H1 (cell line): Measurements from ENCODE around the gene VENTX. TPM values are rescaled to one million over a fixed set of nuclear protein-coding genes. Genes with fewer than 3 reads are reported as not detected.

Source experiments
- CTCF ChIA-PET: fragments of 300-600 bp; sonication (Branson Sonifier 250); formaldehyde crosslinking; loops from one replicate; lab custom pipeline; 2021; ENCODE audit not compliant: partially characterized antibody; lab: Charles Lee
- POLR2A ChIA-PET: fragments of 300-600 bp; sonication (Branson Sonifier 250); formaldehyde crosslinking; loops from one replicate; lab custom pipeline; 2021; ENCODE audit warnings: inconsistent platforms; ENCODE audit not compliant: partially characterized antibody; lab: Charles Lee
- DNase-seq, 2 experiments: peaks; one replicate each; pipeline versions ENCODE4 v3.0.0 to v3.0.0-alpha.2; 2010 to 2022; ENCODE audit warnings: low spot score in 2 of 2, low read depth in 1 of 2, mixed read lengths in 1 of 2
- FAIRE-seq: peaks from 2 replicates; lab custom pipeline; 2011; peaks lifted over from hg19 to GRCh38; lab: Jason Lieb, UNC
- H2AFZ ChIP-seq: 2 replicates; pipeline ENCODE4 v1.8.1; 2012; ENCODE audit warnings: low read length, inconsistent platforms
- H2AK5ac ChIP-seq: 2 replicates; pipeline ENCODE4 v1.6.1; 2013; ENCODE audit warnings: low read depth, low read length
- H2BK120ac ChIP-seq: replicated peaks from 2 replicates; pipeline ENCODE3; 2013; ENCODE audit warnings: low read depth, low read length, inconsistent platforms
- H2BK12ac ChIP-seq: 2 replicates; pipeline ENCODE4 v1.6.1; 2013; ENCODE audit warnings: low read depth, low read length
- H2BK15ac ChIP-seq: 2 replicates; pipeline ENCODE4 v1.6.1; 2013; ENCODE audit warnings: low read length
- H2BK20ac ChIP-seq: 2 replicates; pipeline ENCODE4 v1.6.1; 2013; ENCODE audit warnings: low read length
- H2BK5ac ChIP-seq: 2 replicates; pipeline ENCODE4 v1.6.1; 2013; ENCODE audit warnings: low read depth, low read length
- H3K14ac ChIP-seq: 2 replicates; pipeline ENCODE4 v1.6.1; 2013; ENCODE audit warnings: inconsistent platforms; ENCODE audit not compliant: insufficient read length
- H3K18ac ChIP-seq: 2 replicates; pipeline ENCODE4 v1.6.1; 2013; ENCODE audit warnings: low read length; ENCODE audit errors: extremely low read depth
- H3K23ac ChIP-seq: 2 replicates; pipeline ENCODE4 v1.6.1; 2013; ENCODE audit warnings: inconsistent platforms; ENCODE audit not compliant: insufficient read length
- H3K23me2 ChIP-seq: 2 replicates; pipeline ENCODE4 v1.6.1; 2013; ENCODE audit warnings: low read depth, low read length
- H3K27ac ChIP-seq: 2 replicates; pipeline ENCODE4 v1.6.1; 2011; ENCODE audit warnings: low read depth, low read length, inconsistent platforms
- H3K27me3 ChIP-seq, 4 experiments: replicated peaks in 1 of 4; 1 replicate in 1 of 4; 2 replicates in 3 of 4; pipeline versions ENCODE4 v1.6.1 to v1.8.1; 2011 to 2013; ENCODE audit warnings: low read length in 3 of 4, mild to moderate bottlenecking in 3 of 4, inconsistent platforms in 2 of 4, mixed read lengths in 2 of 4, moderate library complexity in 1 of 4; ENCODE audit not compliant: control insufficient read depth in 3 of 4, insufficient read depth in 3 of 4; ENCODE audit errors: extremely low read depth in 1 of 4
- H3K36me3 ChIP-seq, 4 experiments: 2 replicates each; pipeline versions ENCODE4 v1.6.1 to v1.8.1; 2011 to 2013; ENCODE audit warnings: mild to moderate bottlenecking in 4 of 4, low read length in 3 of 4, moderate library complexity in 2 of 4, control low read depth in 1 of 4, inconsistent platforms in 1 of 4; ENCODE audit not compliant: insufficient read depth in 4 of 4, control insufficient read depth in 2 of 4
- H3K4ac ChIP-seq: replicated peaks from 2 replicates; pipeline ENCODE3; 2013; ENCODE audit warnings: low read length, low read depth, mixed read lengths, inconsistent platforms; ENCODE audit not compliant: insufficient read length
- H3K4me1 ChIP-seq, 4 experiments: replicated peaks in 1 of 4; 1 replicate in 1 of 4; 2 replicates in 3 of 4; pipeline versions ENCODE4 v1.6.1 to v1.8.1; 2011 to 2013; ENCODE audit warnings: low read length in 3 of 4, inconsistent platforms in 2 of 4, mixed read lengths in 1 of 4; ENCODE audit not compliant: insufficient read depth in 4 of 4, control insufficient read depth in 3 of 4
- H3K4me2 ChIP-seq, 2 experiments: 2 replicates each; pipeline versions ENCODE4 v1.6.1 to v1.8.1; 2011 to 2013; ENCODE audit warnings: low read depth in 2 of 2, low read length in 2 of 2, control low read depth in 1 of 2, inconsistent platforms in 1 of 2, mild to moderate bottlenecking in 1 of 2; ENCODE audit not compliant: insufficient read depth in 1 of 2
- H3K4me3 ChIP-seq, 4 experiments: fragments of 200-600, 300-600 bp in 1 of 4; sonication (generic), shearing (Covaris generic), sonication (Bioruptor Twin) in 1 of 4; 2 replicates each; pipeline versions ENCODE4 v1.5.1 to v1.8.1; 2011 to 2016; ENCODE audit warnings: low read length in 4 of 4, low read depth in 3 of 4, control low read depth in 2 of 4, inconsistent platforms in 2 of 4, mild to moderate bottlenecking in 2 of 4, mixed read lengths in 1 of 4, moderate library complexity in 1 of 4; ENCODE audit not compliant: insufficient read depth in 2 of 4; ENCODE audit errors: extremely low read depth in 1 of 4
- H3K56ac ChIP-seq: replicated peaks from 2 replicates; pipeline ENCODE3; 2013; ENCODE audit warnings: low read depth, mild to moderate bottlenecking, mixed read lengths, low read length, inconsistent platforms; ENCODE audit not compliant: insufficient read length
- H3K79me1 ChIP-seq: 2 replicates; pipeline ENCODE4 v1.6.1; 2013; ENCODE audit warnings: low read depth, low read length, control low read depth
- H3K79me2 ChIP-seq, 2 experiments: 2 replicates each; pipeline versions ENCODE4 v1.6.1 to v1.8.1; 2012 to 2013; ENCODE audit warnings: low read length in 2 of 2, mild to moderate bottlenecking in 2 of 2, inconsistent platforms in 1 of 2; ENCODE audit not compliant: insufficient read depth in 2 of 2, control insufficient read depth in 1 of 2
- H3K9ac ChIP-seq, 4 experiments: replicated peaks in 1 of 4; 1 replicate in 1 of 4; 2 replicates in 3 of 4; pipeline versions ENCODE4 v1.6.1 to v1.8.1; 2011 to 2013; ENCODE audit warnings: low read depth in 3 of 4, low read length in 3 of 4, control low read depth in 2 of 4, mild to moderate bottlenecking in 2 of 4, moderate library complexity in 2 of 4, inconsistent platforms in 1 of 4; ENCODE audit errors: extremely low read depth in 1 of 4
- H3K9me3 ChIP-seq, 2 experiments: 2 replicates each; pipeline versions ENCODE4 v1.6.1 to v1.8.1; 2012 to 2013; ENCODE audit warnings: mild to moderate bottlenecking in 2 of 2, moderate library complexity in 2 of 2, control low read depth in 1 of 2, inconsistent platforms in 1 of 2, low read depth in 1 of 2, low read length in 1 of 2, mixed read lengths in 1 of 2; ENCODE audit not compliant: insufficient read depth in 2 of 2
- H4K20me1 ChIP-seq, 2 experiments: replicated peaks in 1 of 2; 2 replicates each; pipeline versions ENCODE3 to v1.8.1; 2011 to 2013; ENCODE audit warnings: inconsistent platforms in 2 of 2, low read length in 2 of 2, mild to moderate bottlenecking in 1 of 2; ENCODE audit not compliant: insufficient read depth in 2 of 2, control insufficient read depth in 1 of 2
- H4K5ac ChIP-seq: 2 replicates; pipeline ENCODE4 v1.6.1; 2013; ENCODE audit warnings: low read length, low read depth, mixed read lengths, inconsistent platforms; ENCODE audit not compliant: insufficient read length
- H4K8ac ChIP-seq: 2 replicates; pipeline ENCODE4 v1.8.0; 2013; ENCODE audit warnings: mild to moderate bottlenecking, moderate library complexity, low read length, inconsistent platforms; ENCODE audit not compliant: insufficient read depth; ENCODE audit errors: extremely low read depth
- H4K91ac ChIP-seq: replicated peaks from 2 replicates; pipeline ENCODE3; 2013; ENCODE audit warnings: low read length, mixed read lengths, inconsistent platforms; ENCODE audit not compliant: insufficient read length
- ATF3 ChIP-seq: IDR thresholded peaks from 2 replicates; pipeline ENCODE4 v1.6.1; 2011; ENCODE audit warnings: low read depth, mild to moderate bottlenecking, low read length; ENCODE audit not compliant: insufficient read depth
- BACH1 ChIP-seq: IDR thresholded peaks from 2 replicates; pipeline ENCODE4 v1.6.1; 2012; ENCODE audit warnings: low read length, improper control_type of control experiment
- FOSL1 ChIP-seq: IDR thresholded peaks from 2 replicates; pipeline ENCODE4 v1.6.1; 2011; ENCODE audit warnings: mild to moderate bottlenecking, low read depth, low read length, moderate library complexity; ENCODE audit not compliant: insufficient read depth
- KDM4A ChIP-seq: IDR thresholded peaks from one replicate; pipeline ENCODE4 v1.7.1; 2012; ENCODE audit warnings: low read depth, mild to moderate bottlenecking, moderate library complexity, low read length, inconsistent platforms; ENCODE audit not compliant: severe bottlenecking
- SAP30 ChIP-seq: fragments of 300-600 bp; sonication (generic); IDR thresholded peaks from 2 replicates; pipeline ENCODE4 v1.7.1; 2012; ENCODE audit warnings: low read length, moderate library complexity, mild to moderate bottlenecking, inconsistent platforms; ENCODE audit not compliant: insufficient read depth, insufficient replicate concordance
- SP2 ChIP-seq: IDR thresholded peaks from 2 replicates; pipeline ENCODE4 v1.6.1; 2012; ENCODE audit warnings: mild to moderate bottlenecking, low read length, inconsistent platforms
- TAF7 ChIP-seq: optimal IDR thresholded peaks from 2 replicates; pipeline ENCODE3; 2011; ENCODE audit warnings: low read depth, mild to moderate bottlenecking, inconsistent platforms, low read length, moderate library complexity, borderline replicate concordance
- TBP ChIP-seq: IDR thresholded peaks from 2 replicates; pipeline ENCODE4 v1.6.1; 2011; ENCODE audit warnings: low read depth, low read length, improper control_type of control experiment
- WGBS, 2 experiments: shearing (Covaris generic) in 1 of 2; methylation state at CpG; one replicate each; pipeline versions ENCODE4 v1.1.6 to v1.1.7; 2013 to 2015; ENCODE audit warnings: low lambda C conversion rate in 2 of 2, mixed read lengths in 2 of 2, inconsistent platforms in 1 of 2, low coverage in 1 of 2, missing lambda C conversion rate in 1 of 2; ENCODE audit not compliant: insufficient replicate concordance in 2 of 2, insufficient coverage in 1 of 2, insufficient read length in 1 of 2; ENCODE audit errors: extremely low coverage in 1 of 2, missing lambda C conversion rate in 1 of 2; 5-methylcytosine and 5-hydroxymethylcytosine counted together
- polyA plus RNA-seq, 7 experiments: library from polyadenylated mRNA; depleted of rRNA in 3 of 7; stranded (reverse) in 5 of 7; unstranded in 2 of 7; fragments of >200 nt in 5 of 7; fragments of 200-250 nt in 2 of 7; gene quantifications; 1 replicate in 5 of 7; 2 replicates in 1 of 7; 4 replicates in 1 of 7; pipeline versions ENCODE4 v1.2.1 to v1.2.3, GENCODE V29; 2011 to 2013; ENCODE audit warnings: missing spikeins in 2 of 7, mixed read lengths in 2 of 7
- total RNA-seq: library from RNA; stranded (reverse); fragmentation: NEBNext Ultra II Directional; extraction: Animal tissue kit (Norgen Biotek cat#: 25700); gene quantifications from 2 replicates; pipeline ENCODE4 v1.2.1, GENCODE V29; 2021
- TF ChIP-seq, protein P1 (sequence below): IDR thresholded peaks from 2 replicates; pipeline ENCODE4 v1.6.1; 2012; ENCODE audit warnings: inconsistent platforms
- TF ChIP-seq, protein P2 (sequence below): IDR thresholded peaks from 2 replicates; pipeline ENCODE4 v1.6.1; 2012; ENCODE audit warnings: inconsistent platforms

VENTX gene
- total and polyA plus RNA-seq, 2 of the 8 experiments (the other 6 are each of a cell fraction or from before 2014, with no cell fraction given) = 5.6 TPM

DNA sequence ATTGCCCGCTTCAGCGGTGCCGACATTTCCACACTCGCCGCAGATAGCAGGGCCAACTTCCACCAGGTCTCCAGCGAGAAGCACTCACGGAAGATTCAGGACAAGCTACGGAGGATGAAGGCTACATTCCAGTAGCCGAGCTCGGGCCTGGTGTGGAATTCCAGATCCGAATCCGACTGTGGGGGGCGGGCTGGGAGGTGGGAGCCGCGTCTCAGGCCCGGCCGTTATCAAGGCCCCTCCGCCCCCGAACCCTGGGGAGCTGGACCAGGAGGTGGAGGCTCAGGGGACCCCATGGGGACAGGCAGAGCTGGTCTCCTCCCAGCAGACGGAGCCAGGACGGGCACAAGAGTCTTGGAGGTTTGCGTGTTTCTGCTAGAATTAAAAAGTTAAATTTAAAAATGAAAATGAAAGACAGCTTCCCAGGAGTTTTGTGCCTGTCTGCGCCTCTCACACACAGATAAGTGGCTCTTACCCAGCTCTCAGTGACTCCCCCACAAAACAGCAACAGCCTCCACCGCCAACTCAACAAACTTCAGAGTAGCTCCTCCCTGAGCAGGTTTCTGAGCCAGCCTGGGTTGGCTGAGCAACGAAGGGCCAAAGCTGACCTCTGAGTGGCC is 12.8 kb upstream of the VENTX start:
- Histone ChIP-seq H3K27me3 (peaks cover 2 to 14% (median 13%) of the 10 kb centered on the region in 4 experiments; a peak in 6 of 7 replicates), H3K4me1 (peaks cover 0 to 13% (median 5%) of the 10 kb centered on the region in 4 experiments; a peak in 5 of 7 replicates), H2BK12ac (no peak overlapping the region; the same call in 1 of the 2 replicates), H3K79me2 (no peaks in the 10 kb centered on the region), H3K9me3 (no peaks in the 10 kb centered on the region), H4K8ac (peak overlapping the region; percentile 65), H3K79me1 (no peaks in the 10 kb centered on the region), H2BK120ac (peak overlapping the region; percentile 83), H2AK5ac (peak overlapping the region; percentile 82; the same call in 1 of the 2 replicates), H2AFZ (no peak overlapping the region), H2BK20ac (no peak overlapping the region), H3K56ac (no peak overlapping the region), H3K4ac (peak overlapping the region; percentile 85), H3K4me2 (no peak overlapping the region), H4K5ac (peak overlapping the region; percentile 52), H4K91ac (peak overlapping the region; percentile 73), H3K36me3 (no peaks in the 10 kb centered on the region), H2BK15ac (0 out of 2 replicates have a peak overlapping the region, but pooled peaks have one; percentile 29), H4K20me1 (no peaks in the 10 kb centered on the region), H3K4me3 (no peak overlapping the region), H3K9ac (no peak overlapping the region), H3K27ac (no peak overlapping the region), H3K23ac (no peak overlapping the region), H3K14ac (no peak overlapping the region), H3K18ac (peak overlapping the region; percentile 32; the same call in 1 of the 2 replicates), H3K23me2 (peaks cover 5% of the 10 kb centered on the region; the same call in 1 of the 2 replicates), H2BK5ac (peak overlapping the region; percentile 88; the same call in 1 of the 2 replicates)
- 88% methylated on average over 23 of the region's 25 CpGs; no CpG with 5 or more reads in 1 of the 2 experiments for WGBS, 2 experiments
- DNase-seq (no peak), FAIRE-seq (no peak)
- CTCF ChIA-PET = interaction anchor here (0.6 to 2.2 kb wide), 11 partner anchors 15 to 144 kb away, joined by 3 to 11 read pairs (median 4); partner anchors contain the start of gene ADAM8
- POLR2A ChIA-PET = interaction anchor here (0.6 to 1.4 kb wide), 7 partner anchors 10 to 150 kb away, joined by 3 to 4 read pairs (median 3); partner anchors contain the start of gene VENTX
- TF ChIP-seq ATF3 = no peak
- no peak for TF ChIP-seq FOSL1
- TF ChIP-seq KDM4A = no peak
- TF ChIP-seq SAP30 = no peak
- TF ChIP-seq TBP = no peak
- TF ChIP-seq TAF7 = no peak
- TF ChIP-seq, protein P1, sequence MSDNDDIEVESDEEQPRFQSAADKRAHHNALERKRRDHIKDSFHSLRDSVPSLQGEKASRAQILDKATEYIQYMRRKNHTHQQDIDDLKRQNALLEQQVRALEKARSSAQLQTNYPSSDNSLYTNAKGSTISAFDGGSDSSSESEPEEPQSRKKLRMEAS = no peak
- TF ChIP-seq BACH1 = no peak
- TF ChIP-seq, protein P2, sequence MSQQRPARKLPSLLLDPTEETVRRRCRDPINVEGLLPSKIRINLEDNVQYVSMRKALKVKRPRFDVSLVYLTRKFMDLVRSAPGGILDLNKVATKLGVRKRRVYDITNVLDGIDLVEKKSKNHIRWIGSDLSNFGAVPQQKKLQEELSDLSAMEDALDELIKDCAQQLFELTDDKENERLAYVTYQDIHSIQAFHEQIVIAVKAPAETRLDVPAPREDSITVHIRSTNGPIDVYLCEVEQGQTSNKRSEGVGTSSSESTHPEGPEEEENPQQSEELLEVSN = no peak
- no peak for TF ChIP-seq SP2
